Endothelial cell of umbilical vein (primary cell): Measurements from ENCODE around the gene TCEAL1.
"Not testable (repeated sequence)": the region's sequence is repeated elsewhere in the genome, so short reads cannot be mapped to it uniquely, and the experiment has no call there.

Experiments used
- CTCF ChIP-seq, 2 donors: IDR thresholded peaks; 1 replicate in 1 of 2; 2 replicates in 1 of 2; pipeline ENCODE4 v1.5.1; 2011; ENCODE audit warnings: low read length in 2 of 2, mild to moderate bottlenecking in 2 of 2, moderate library complexity in 2 of 2, control low read depth in 1 of 2, inconsistent platforms in 1 of 2, low read depth in 1 of 2; ENCODE audit not compliant: insufficient read depth in 1 of 2; ENCODE audit errors: extremely low read depth in 1 of 2
- EZH2 ChIP-seq: IDR thresholded peaks from 2 replicates; pipeline ENCODE4 v1.6.1; 2012; ENCODE audit warnings: borderline replicate concordance, low read depth, mild to moderate bottlenecking, moderate library complexity, low read length, inconsistent platforms; ENCODE audit not compliant: severe bottlenecking
- JUN ChIP-seq: IDR thresholded peaks from 2 replicates; pipeline ENCODE4 v1.6.1; 2011; ENCODE audit warnings: borderline replicate concordance, low read depth; ENCODE audit not compliant: insufficient read length, insufficient read depth
- MAX ChIP-seq: IDR thresholded peaks from 2 replicates; pipeline ENCODE4 v1.6.1; 2011; ENCODE audit not compliant: insufficient read depth, insufficient read length
- POLR2A ChIP-seq: IDR thresholded peaks from 2 replicates; pipeline ENCODE4 v1.6.1; 2012; ENCODE audit warnings: low read depth, mild to moderate bottlenecking, control low read depth, low read length
- POLR2AphosphoS5 ChIP-seq: IDR thresholded peaks from 2 replicates; pipeline ENCODE4 v1.6.1; 2012; ENCODE audit warnings: low read depth, mild to moderate bottlenecking, control low read depth, low read length, moderate library complexity; ENCODE audit not compliant: insufficient read depth

- not testable (repeated sequence) for TF ChIP-seq POLR2A; CTCF (IDR thresholded peaks at IDR 0.05; ENCODE audit: extremely low read depth in 1 of 2, insufficient read depth in 1 of 2, low read depth in 1 of 2, low read length in 2 of 2); EZH2; JUN; POLR2AphosphoS5; MAX
Measured at GRCh38 chrX:103657066-103657465, 28.3 kb downstream of the TCEAL1 start.
